Upper lobe of right lung (tissue), 1 donor: ENCODE data around the gene JAGN1. TPM values are rescaled to one million over a fixed set of nuclear protein-coding genes. Genes with fewer than 3 reads are reported as not detected.
"Not testable (repeated sequence)": the region's sequence is repeated elsewhere in the genome, so short reads cannot be mapped to it uniquely, and the experiment has no call there.

ENCODE experiments used
- ATAC-seq: fragments of 200-7000 bp; cut with Tn5 transposase; one replicate; pipeline ENCODE4 v1.9.1; 2020; ENCODE audit warnings: mild to moderate bottlenecking, moderate library complexity
- DNase-seq: peaks from one replicate; pipeline ENCODE4 v3.0.0-alpha.2; 2020
- H3K27ac ChIP-seq: fragments of 200-600 bp; one replicate; pipeline ENCODE4 v1.8.0; 2022
- H3K27me3 ChIP-seq: fragments of 200-600 bp; one replicate; pipeline ENCODE4 v1.8.0; 2022; ENCODE audit warnings: mild to moderate bottlenecking
- H3K36me3 ChIP-seq: fragments of 200-600 bp; one replicate; pipeline ENCODE4 v1.8.0; 2022
- H3K4me1 ChIP-seq: fragments of 200-600 bp; one replicate; pipeline ENCODE4 v1.8.0; 2022
- H3K4me3 ChIP-seq: fragments of 200-600 bp; one replicate; pipeline ENCODE4 v1.8.0; 2022; ENCODE audit warnings: mild to moderate bottlenecking
- H3K9me3 ChIP-seq: fragments of 200-600 bp; one replicate; pipeline ENCODE4 v1.8.0; 2022
- CTCF ChIP-seq: fragments of 200-600 bp; IDR thresholded peaks from one replicate; pipeline ENCODE4 v1.8.0; 2022; ENCODE audit warnings: antibody characterized with exemption
- intact Hi-C: fragments of 100-400 bp; cut with DNase I; formaldehyde crosslinking; loops from one replicate; pipeline ENCODE4 v1.11.0; 2022
- total RNA-seq: library from RNA; stranded (reverse); fragmentation: NEBNext Ultra II Directional; extraction: Animal tissue kit (Norgen Biotek cat#: 25700); gene quantifications from one replicate; pipeline ENCODE4 v1.2.1, GENCODE V29; 2021
- donor health status: DM: no; HTN: yes; CAD: no; lungs with severe emphysema.

Gene JAGN1
- total RNA-seq, 1 donor from 2014 or later: 28.7 TPM

- Histone ChIP-seq H3K4me3 (no peak overlapping the region), H3K9me3 (no peaks in the 10 kb centered on the region), H3K27me3 (no peaks in the 10 kb centered on the region), H3K27ac (no peak overlapping the region), H3K4me1 (peaks cover 27% of the 10 kb centered on the region), H3K36me3 (no peaks in the 10 kb centered on the region)
- DNase-seq (peak; percentile 77), ATAC-seq (peak; percentile 70)
- TF ChIP-seq CTCF: no peak
- intact Hi-C loops: no loop called here
These were observed 23.8 kb upstream of the JAGN1 start for GRCh38 chr3:9866639-9867038.

- no peak for TF ChIP-seq CTCF
- Histone ChIP-seq H3K27me3 (no peaks in the 10 kb centered on the region), H3K4me3 (no peak overlapping the region), H3K27ac (no peak overlapping the region), H3K4me1 (peaks cover 27% of the 10 kb centered on the region), H3K36me3 (no peaks in the 10 kb centered on the region), H3K9me3 (no peaks in the 10 kb centered on the region)
- no peak for DNase-seq
- intact Hi-C loops: no loop called here
- ATAC-seq: no peak
These were observed 23.3 kb upstream of the JAGN1 start for GRCh38 chr3:9867106-9867505.

- intact Hi-C loops: no loop called here
- Histone ChIP-seq H3K4me1 (peaks cover 4% of the 10 kb centered on the region), H3K9me3 (no peaks in the 10 kb centered on the region), H3K27ac (no peak overlapping the region), H3K36me3 (no peaks in the 10 kb centered on the region), H3K27me3 (no peaks in the 10 kb centered on the region), H3K4me3 (no peak overlapping the region)
- ATAC-seq (no peak), DNase-seq (no peak)
- no peak for TF ChIP-seq CTCF
These were observed 20.5 kb upstream of the JAGN1 start for GRCh38 chr3:9869955-9870354.

- TF ChIP-seq CTCF: no peak
- DNase-seq (no peak), ATAC-seq (no peak)
- Histone ChIP-seq H3K9me3 (no peaks in the 10 kb centered on the region), H3K27me3 (no peaks in the 10 kb centered on the region), H3K4me1 (no peaks in the 10 kb centered on the region), H3K27ac (no peak overlapping the region), H3K4me3 (no peak overlapping the region), H3K36me3 (no peaks in the 10 kb centered on the region)
- intact Hi-C loops: no loop called here
These were observed 19.4 kb upstream of the JAGN1 start for GRCh38 chr3:9870978-9871377.

GRCh38 chr3:9872067-9872466 lies 18.3 kb upstream of the JAGN1 start:
- H3K9me3 ChIP-seq, ATAC-seq, H3K4me1 ChIP-seq, H3K27me3 ChIP-seq, H3K4me3 ChIP-seq, H3K36me3 ChIP-seq, H3K27ac ChIP-seq, intact Hi-C loops, DNase-seq: not testable (repeated sequence)

- TF ChIP-seq CTCF: no peak
- no peaks in the 10 kb centered on the region for H3K27me3 ChIP-seq
- intact Hi-C loops: no loop called here
- ATAC-seq (no peak), DNase-seq (no peak)
- no peak overlapping the region for H3K4me3 ChIP-seq
- no peaks in the 10 kb centered on the region for H3K9me3 ChIP-seq
- no peak overlapping the region for H3K27ac ChIP-seq
- H3K4me1 ChIP-seq: no peaks in the 10 kb centered on the region
- H3K36me3 ChIP-seq: no peaks in the 10 kb centered on the region
These were observed 15.0 kb upstream of the JAGN1 start for GRCh38 chr3:9875448-9875847.

GRCh38 chr3:9876255-9876654 lies 14.2 kb upstream of the JAGN1 start:
- H3K27me3 ChIP-seq, H3K9me3 ChIP-seq, ATAC-seq, DNase-seq, H3K4me1 ChIP-seq, H3K36me3 ChIP-seq, H3K27ac ChIP-seq, H3K4me3 ChIP-seq, intact Hi-C loops: not testable (repeated sequence)
